HFFc6 (cell line): Measurements from ENCODE around the gene TMEM179. TPM values are rescaled to one million over a fixed set of nuclear protein-coding genes. Genes with fewer than 3 reads are reported as not detected.

Experiments
- DNase-seq: peaks from one replicate; pipeline ENCODE4 v3.0.0-alpha.2; 2018
- H3K27ac Mint-ChIP-seq: 2 replicates; pipeline ENCODE4 v1.8.0; 2020; ENCODE audit warnings: mild to moderate bottlenecking, mixed read lengths
- H3K27me3 Mint-ChIP-seq: 2 replicates; pipeline ENCODE4 v1.8.0; 2021; ENCODE audit warnings: mild to moderate bottlenecking, moderate library complexity, mixed read lengths; ENCODE audit not compliant: insufficient read depth
- H3K36me3 Mint-ChIP-seq: 2 replicates; pipeline ENCODE4 v1.8.0; 2021; ENCODE audit warnings: low read depth, mixed read lengths
- H3K4me1 Mint-ChIP-seq: 2 replicates; pipeline ENCODE4 v1.8.0; 2020; ENCODE audit warnings: low read depth, mixed read lengths
- H3K4me3 Mint-ChIP-seq: 2 replicates; pipeline ENCODE4 v1.8.0; 2020; ENCODE audit warnings: mild to moderate bottlenecking, moderate library complexity, mixed read lengths
- H3K9me3 Mint-ChIP-seq: 2 replicates; pipeline ENCODE4 v1.8.0; 2020; ENCODE audit warnings: mild to moderate bottlenecking, mixed read lengths
- total RNA-seq, 6 experiments: library from RNA; stranded (reverse); fragmentation: NEBNext Ultra II Directional; extraction: Animal tissue kit (Norgen Biotek cat#: 25700); gene quantifications; 2 replicates in 1 of 6; 3 replicates in 5 of 6; pipeline ENCODE4 v1.2.3, GENCODE V29; 2021
- TF ChIP-seq, protein P1 (sequence below): fragments of 200-600 bp; sonication (generic); IDR thresholded peaks from 2 replicates; pipeline ENCODE4 v1.5.0; 2021; ENCODE audit warnings: antibody characterized with exemption, mild to moderate bottlenecking

Gene TMEM179
- total RNA-seq, 6 experiments from 2014 or later, result not detected

DNA sequence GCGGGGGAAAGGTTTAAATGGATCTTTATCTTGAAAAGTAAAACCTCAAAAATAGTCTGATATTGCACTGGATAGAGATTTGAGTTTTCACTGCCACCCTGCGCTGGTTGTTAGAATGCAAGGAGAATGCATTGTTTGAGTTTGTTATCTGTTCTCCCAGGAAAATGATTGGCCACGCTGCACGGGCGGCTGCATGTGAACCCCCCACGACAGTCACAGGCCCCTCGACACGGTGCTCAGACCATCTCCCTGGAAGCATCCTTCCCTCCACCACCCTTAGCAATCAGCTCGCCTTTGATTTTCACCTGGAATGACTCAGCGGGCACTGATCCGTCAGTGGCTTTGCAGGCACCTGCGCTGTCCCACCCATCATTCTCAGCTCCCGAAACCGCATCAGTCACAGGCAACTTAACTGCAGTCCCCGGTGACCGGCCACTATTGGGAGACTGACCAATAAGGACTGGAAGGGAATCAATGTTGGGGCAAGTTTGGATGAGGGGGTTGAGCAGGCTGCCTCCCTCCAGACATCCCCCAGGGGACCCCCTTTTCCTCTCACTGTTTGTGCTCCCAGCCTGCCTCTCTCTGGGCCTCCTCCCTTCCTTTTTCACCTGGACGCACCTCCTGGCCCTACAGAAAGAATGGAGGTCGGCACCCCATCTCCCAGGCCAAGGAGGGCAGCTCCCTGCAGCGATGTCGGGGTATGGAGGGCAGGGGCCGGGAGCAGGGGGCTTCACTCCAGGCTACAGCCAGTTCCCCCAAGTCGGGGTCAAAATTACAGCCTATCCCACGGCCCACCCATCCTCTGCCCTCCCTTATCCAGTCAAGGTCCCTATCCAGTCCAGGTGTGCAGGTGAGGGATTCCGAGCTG, 53.5 kb downstream of the TMEM179 start:
- Mint-ChIP-seq H3K36me3 (no peaks in the 10 kb centered on the region), H3K4me1 (no peaks in the 10 kb centered on the region), H3K27ac (no peak overlapping the region), H3K27me3 (peaks cover 30% of the 10 kb centered on the region), H3K4me3 (no peak overlapping the region), H3K9me3 (peaks cover 7% of the 10 kb centered on the region; the same call in 1 of the 2 replicates)
- TF ChIP-seq, protein P1, sequence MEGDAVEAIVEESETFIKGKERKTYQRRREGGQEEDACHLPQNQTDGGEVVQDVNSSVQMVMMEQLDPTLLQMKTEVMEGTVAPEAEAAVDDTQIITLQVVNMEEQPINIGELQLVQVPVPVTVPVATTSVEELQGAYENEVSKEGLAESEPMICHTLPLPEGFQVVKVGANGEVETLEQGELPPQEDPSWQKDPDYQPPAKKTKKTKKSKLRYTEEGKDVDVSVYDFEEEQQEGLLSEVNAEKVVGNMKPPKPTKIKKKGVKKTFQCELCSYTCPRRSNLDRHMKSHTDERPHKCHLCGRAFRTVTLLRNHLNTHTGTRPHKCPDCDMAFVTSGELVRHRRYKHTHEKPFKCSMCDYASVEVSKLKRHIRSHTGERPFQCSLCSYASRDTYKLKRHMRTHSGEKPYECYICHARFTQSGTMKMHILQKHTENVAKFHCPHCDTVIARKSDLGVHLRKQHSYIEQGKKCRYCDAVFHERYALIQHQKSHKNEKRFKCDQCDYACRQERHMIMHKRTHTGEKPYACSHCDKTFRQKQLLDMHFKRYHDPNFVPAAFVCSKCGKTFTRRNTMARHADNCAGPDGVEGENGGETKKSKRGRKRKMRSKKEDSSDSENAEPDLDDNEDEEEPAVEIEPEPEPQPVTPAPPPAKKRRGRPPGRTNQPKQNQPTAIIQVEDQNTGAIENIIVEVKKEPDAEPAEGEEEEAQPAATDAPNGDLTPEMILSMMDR, result 0 out of 2 replicates have a peak, but pooled peaks have one; percentile 19
- DNase-seq, result no peak

DNA sequence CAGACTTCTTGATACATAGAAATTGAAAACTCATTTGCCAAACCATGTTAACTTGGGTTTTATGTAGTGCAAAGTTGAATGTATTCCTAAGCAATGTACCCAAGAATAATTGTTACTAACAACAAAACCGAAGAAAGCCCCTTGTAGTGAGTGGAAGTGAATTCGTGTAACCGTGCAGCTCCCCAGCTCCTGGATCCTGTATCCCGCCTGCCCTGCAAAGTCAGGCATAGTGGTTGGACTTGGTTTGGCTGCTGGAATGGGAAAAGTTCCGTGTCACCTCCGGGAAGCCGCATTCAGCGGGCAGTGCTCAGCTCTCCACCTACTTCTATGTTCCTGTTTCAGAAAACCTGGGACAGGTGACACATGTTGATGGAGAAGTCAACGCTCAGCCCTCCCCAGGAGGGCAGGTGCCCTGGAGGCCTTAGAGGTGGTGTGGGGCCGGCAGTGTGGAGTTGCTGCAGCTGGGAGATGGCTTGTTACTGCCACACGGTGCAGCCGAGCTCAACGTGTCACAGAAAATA, 54.2 kb downstream of the TMEM179 start:
- Mint-ChIP-seq H3K36me3 (no peaks in the 10 kb centered on the region), H3K4me1 (no peaks in the 10 kb centered on the region), H3K27ac (no peak overlapping the region), H3K9me3 (peaks cover 7% of the 10 kb centered on the region; the same call in 1 of the 2 replicates), H3K27me3 (peaks cover 29% of the 10 kb centered on the region), H3K4me3 (no peak overlapping the region)
- DNase-seq, result no peak
- TF ChIP-seq, protein P1, result no peak

DNA sequence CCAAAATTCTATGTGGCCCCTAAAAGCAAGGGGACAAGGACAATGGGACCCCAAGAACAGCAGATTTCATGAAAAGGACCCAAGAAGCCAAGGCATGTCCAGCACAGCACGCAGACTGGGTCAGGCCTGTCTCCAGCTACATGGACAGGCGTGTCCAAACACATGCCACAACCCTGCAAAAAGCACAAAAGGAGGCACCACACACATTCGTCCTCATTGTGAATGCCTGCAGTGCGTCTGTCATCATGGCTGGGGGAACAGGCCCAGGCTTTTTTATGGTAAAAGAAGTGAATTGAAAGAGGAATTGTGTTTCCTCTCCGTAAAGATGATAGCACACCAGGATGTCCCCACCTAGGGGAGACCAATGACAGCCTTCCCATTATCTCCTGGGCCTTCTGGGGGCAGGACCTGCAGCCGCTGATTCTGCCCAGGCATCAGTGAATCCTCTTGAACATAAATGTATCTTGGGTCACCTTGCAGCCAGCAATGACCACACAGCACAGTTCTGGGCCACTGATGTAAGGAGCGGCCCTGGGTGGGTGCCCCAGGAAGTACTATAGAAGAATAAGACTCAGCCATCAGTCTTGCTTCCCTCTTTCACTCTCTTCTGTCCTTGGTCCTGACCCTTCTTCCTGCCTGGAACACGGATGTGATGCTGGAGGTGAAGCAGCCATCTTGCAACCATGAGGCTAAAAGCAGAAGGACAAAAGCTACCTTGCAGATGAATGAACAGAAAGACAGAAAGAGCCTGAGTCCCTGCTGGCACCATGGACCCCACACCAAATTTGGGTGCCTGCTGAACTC, 54.8 kb downstream of the TMEM179 start:
- Mint-ChIP-seq H3K27me3 (peaks cover 30% of the 10 kb centered on the region), H3K4me1 (no peaks in the 10 kb centered on the region), H3K36me3 (no peaks in the 10 kb centered on the region), H3K27ac (no peak overlapping the region), H3K4me3 (no peak overlapping the region), H3K9me3 (peaks cover 7% of the 10 kb centered on the region; the same call in 1 of the 2 replicates)
- no peak for DNase-seq
- TF ChIP-seq, protein P1, result no peak

DNA sequence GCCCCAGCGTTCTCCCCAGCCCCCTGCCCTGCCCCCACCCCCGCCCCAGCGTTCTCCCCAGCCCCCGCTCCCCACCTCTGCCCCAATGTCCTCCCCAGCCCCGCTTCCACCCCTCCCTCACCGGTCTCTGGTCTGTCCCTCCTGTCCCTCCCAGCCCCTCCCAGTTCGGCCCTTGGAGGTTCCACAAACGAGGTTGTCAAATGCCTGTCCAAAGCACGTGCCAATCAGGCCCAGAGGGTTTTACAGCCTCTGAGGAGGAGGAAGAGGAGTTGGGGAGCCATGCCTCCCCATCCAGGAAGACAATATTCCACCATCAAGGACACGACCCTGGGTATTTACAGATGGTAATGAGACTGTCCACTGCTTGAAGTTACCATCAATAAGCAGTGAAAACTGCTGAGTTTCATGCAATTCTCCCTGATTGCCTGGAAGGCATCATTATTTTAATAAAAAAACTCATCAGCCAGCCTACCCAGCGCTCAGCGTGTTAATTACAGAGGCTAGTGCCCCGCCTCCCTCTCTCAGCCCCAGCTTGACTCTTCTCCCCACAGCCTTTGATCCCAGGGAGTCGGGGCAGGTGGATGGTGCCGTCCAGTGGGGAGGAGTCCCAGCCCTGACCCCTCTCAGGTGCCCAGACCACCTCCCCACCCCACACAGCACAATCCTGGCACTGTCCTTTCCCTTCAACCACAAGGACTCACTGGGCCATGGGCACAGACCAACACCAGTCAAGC, 55.6 kb downstream of the TMEM179 start:
- Mint-ChIP-seq H3K4me3 (no peak overlapping the region), H3K9me3 (peaks cover 7% of the 10 kb centered on the region; the same call in 1 of the 2 replicates), H3K27ac (no peak overlapping the region), H3K4me1 (no peaks in the 10 kb centered on the region), H3K27me3 (peaks cover 31% of the 10 kb centered on the region), H3K36me3 (no peaks in the 10 kb centered on the region)
- TF ChIP-seq, protein P1, result no peak
- DNase-seq, result no peak
